Measurements from ENCODE around the gene STON2. TPM values are rescaled to one million over a fixed set of nuclear protein-coding genes. Genes with fewer than 3 reads are reported as not detected.

The STON2 gene
- total RNA-seq (34.5 TPM), polyA plus RNA-seq (ENCODE audit: insufficient read depth in 1 of 8, insufficient read length in 8 of 8, low replicate concordance in 1 of 8) (10 to 100 TPM in 6 of 8 donors, 1 to 10 TPM in 2; 9.0 to 13.1 (median 11.8) TPM)
- long read RNA-seq, donor 1, partial matches to known transcripts, result 0 of 5 reads
- long read RNA-seq, donor 1, other reads (novel, unspliced or antisense), result 5 of 5 reads
- long read RNA-seq, donor 2, result 0 reads
- long read RNA-seq, donor 3, partial matches to known transcripts, result 0 of 25 reads
- long read RNA-seq, donor 3, other reads (novel, unspliced or antisense), result 25 of 25 reads
- long read RNA-seq, donor 4, partial matches to known transcripts, result 0 of 7 reads
- long read RNA-seq, donor 4, other reads (novel, unspliced or antisense), result 7 of 7 reads
- long read RNA-seq, donor 5, partial matches to known transcripts, result 0 of 32 reads
- long read RNA-seq, donor 5, other reads (novel, unspliced or antisense), result 31 of 32 reads
- long read RNA-seq, donor 6, partial matches to known transcripts, result 0 of 15 reads
- long read RNA-seq, donor 6, other reads (novel, unspliced or antisense), result 14 of 15 reads
- long read RNA-seq, donor 7, partial matches to known transcripts, result 0 of 6 reads
- long read RNA-seq, donor 7, other reads (novel, unspliced or antisense), result 5 of 6 reads
- long read RNA-seq, donor 8, result 0 reads
- long read RNA-seq, donor 9, partial matches to known transcripts, result 0 of 13 reads
- long read RNA-seq, donor 9, other reads (novel, unspliced or antisense), result 11 of 13 reads
- long read RNA-seq, donor 10, partial matches to known transcripts, result 7 of 21 reads
- long read RNA-seq, donor 10, other reads (novel, unspliced or antisense), result 13 of 21 reads
- long read RNA-seq, donor 11, partial matches to known transcripts, result 12 of 13 reads
- long read RNA-seq, donor 11, other reads (novel, unspliced or antisense), result 0 of 13 reads

- H3K27me3 ChIP-seq (ENCODE audit: control insufficient read depth, insufficient read depth, low read length), result no peaks in the 10 kb centered on the region
- WGBS (ENCODE audit: insufficient coverage), result 50% methylated on average over 1 of the region's 5 CpGs
- no peak within 1 kb of the TSS for H3K27ac ChIP-seq (ENCODE audit: low read length)
- DNase-seq, result peak; percentile 54
- H3K4me1 ChIP-seq (ENCODE audit: control insufficient read depth, insufficient read depth, low read length), result peaks cover 14% of the 10 kb centered on the region
- H3K36me3 ChIP-seq (ENCODE audit: control insufficient read depth, insufficient read depth, low read length), result peaks cover 20% of the 10 kb centered on the region
- H3K9me3 ChIP-seq (replicated peaks; ENCODE audit: control insufficient read depth, low read depth, low read length), result peaks cover under 1% of the 10 kb centered on the region
- H3K4me3 ChIP-seq (ENCODE audit: low read length), result no peak within 1 kb of the TSS
Measured at GRCh38 chr14:81400202-81400678, at the start of gene STON2. Gene STON2, minus strand, starts transcription at chr14:81400324. Its CDS starts 1,942 bp downstream, at chr14:81398382.

GRCh38 chr14:81449576-81449975 lies 49.5 kb upstream of the STON2 start:
- Histone ChIP-seq H3K36me3 (ENCODE audit: control insufficient read depth, insufficient read depth, low read length) (no peaks in the 10 kb centered on the region), H3K4me3 (ENCODE audit: low read length) (peak overlapping the region; percentile 26), H3K4me1 (ENCODE audit: control insufficient read depth, insufficient read depth, low read length) (peaks cover 50% of the 10 kb centered on the region), H3K27me3 (ENCODE audit: control insufficient read depth, insufficient read depth, low read length) (no peaks in the 10 kb centered on the region), H3K9me3 (replicated peaks; ENCODE audit: control insufficient read depth, low read depth, low read length) (no peaks in the 10 kb centered on the region), H3K27ac (ENCODE audit: low read length) (peak overlapping the region; percentile 93)
- 29% methylated on average over 5 of the region's 6 CpGs for WGBS (ENCODE audit: insufficient coverage)
- DNase-seq, result no peak

- Histone ChIP-seq H3K4me3 (ENCODE audit: low read length) (peak overlapping the region; percentile 26), H3K27ac (ENCODE audit: low read length) (peak overlapping the region; percentile 93), H3K36me3 (ENCODE audit: control insufficient read depth, insufficient read depth, low read length) (no peaks in the 10 kb centered on the region), H3K4me1 (ENCODE audit: control insufficient read depth, insufficient read depth, low read length) (peaks cover 50% of the 10 kb centered on the region), H3K27me3 (ENCODE audit: control insufficient read depth, insufficient read depth, low read length) (no peaks in the 10 kb centered on the region), H3K9me3 (replicated peaks; ENCODE audit: control insufficient read depth, low read depth, low read length) (no peaks in the 10 kb centered on the region)
- DNase-seq, result peak; percentile 97
- WGBS (ENCODE audit: insufficient coverage), result 10% methylated on average over 2 of the region's 4 CpGs
Measured at GRCh38 chr14:81449114-81449513, 49.0 kb upstream of the STON2 start.

- Histone ChIP-seq H3K27ac (ENCODE audit: low read length) (peak overlapping the region; percentile 59), H3K27me3 (ENCODE audit: control insufficient read depth, insufficient read depth, low read length) (peaks cover 2% of the 10 kb centered on the region), H3K36me3 (ENCODE audit: control insufficient read depth, insufficient read depth, low read length) (no peaks in the 10 kb centered on the region), H3K4me3 (ENCODE audit: low read length) (no peak overlapping the region), H3K4me1 (ENCODE audit: control insufficient read depth, insufficient read depth, low read length) (peaks cover 40% of the 10 kb centered on the region), H3K9me3 (replicated peaks; ENCODE audit: control insufficient read depth, low read depth, low read length) (no peaks in the 10 kb centered on the region)
- WGBS (ENCODE audit: insufficient coverage), result 0% methylated on average over 1 of the region's 3 CpGs
- DNase-seq, result peak; percentile 82
Measured at GRCh38 chr14:81447021-81447764, 47.1 kb upstream of the STON2 start.

- no CpG with 5 or more reads among the region's 9 CpGs for WGBS (ENCODE audit: insufficient coverage)
- Histone ChIP-seq H3K9me3 (replicated peaks; ENCODE audit: control insufficient read depth, low read depth, low read length) (no peaks in the 10 kb centered on the region), H3K27ac (ENCODE audit: low read length) (peak overlapping the region; percentile 59), H3K4me3 (ENCODE audit: low read length) (no peak overlapping the region), H3K4me1 (ENCODE audit: control insufficient read depth, insufficient read depth, low read length) (peaks cover 40% of the 10 kb centered on the region), H3K36me3 (ENCODE audit: control insufficient read depth, insufficient read depth, low read length) (no peaks in the 10 kb centered on the region), H3K27me3 (ENCODE audit: control insufficient read depth, insufficient read depth, low read length) (peaks cover 2% of the 10 kb centered on the region)
- no peak for DNase-seq
Measured at GRCh38 chr14:81446279-81447007, 46.3 kb upstream of the STON2 start.

GRCh38 chr14:81441626-81442134 lies 41.6 kb upstream of the STON2 start:
- Histone ChIP-seq H3K4me1 (ENCODE audit: control insufficient read depth, insufficient read depth, low read length) (peaks cover 11% of the 10 kb centered on the region), H3K4me3 (ENCODE audit: low read length) (no peak overlapping the region), H3K27ac (ENCODE audit: low read length) (no peak overlapping the region), H3K9me3 (replicated peaks; ENCODE audit: control insufficient read depth, low read depth, low read length) (no peaks in the 10 kb centered on the region), H3K27me3 (ENCODE audit: control insufficient read depth, insufficient read depth, low read length) (peaks cover 11% of the 10 kb centered on the region), H3K36me3 (ENCODE audit: control insufficient read depth, insufficient read depth, low read length) (no peaks in the 10 kb centered on the region)
- no peak for DNase-seq
- no CpG with 5 or more reads among the region's 5 CpGs for WGBS (ENCODE audit: insufficient coverage)

- H3K27ac ChIP-seq (ENCODE audit: low read length), result no peak overlapping the region
- no peak overlapping the region for H3K4me3 ChIP-seq (ENCODE audit: low read length)
- no peaks in the 10 kb centered on the region for H3K9me3 ChIP-seq (replicated peaks; ENCODE audit: control insufficient read depth, low read depth, low read length)
- no peak for DNase-seq
- peaks cover 12% of the 10 kb centered on the region for H3K4me1 ChIP-seq (ENCODE audit: control insufficient read depth, insufficient read depth, low read length)
- WGBS (ENCODE audit: insufficient coverage), result 80% methylated on average over 1 of the region's 3 CpGs
- H3K27me3 ChIP-seq (ENCODE audit: control insufficient read depth, insufficient read depth, low read length), result peaks cover 22% of the 10 kb centered on the region
- no peaks in the 10 kb centered on the region for H3K36me3 ChIP-seq (ENCODE audit: control insufficient read depth, insufficient read depth, low read length)
Measured at GRCh38 chr14:81440041-81440440, 39.9 kb upstream of the STON2 start.

- DNase-seq, result no peak
- Histone ChIP-seq H3K36me3 (ENCODE audit: control insufficient read depth, insufficient read depth, low read length) (no peaks in the 10 kb centered on the region), H3K27ac (ENCODE audit: low read length) (no peak overlapping the region), H3K9me3 (replicated peaks; ENCODE audit: control insufficient read depth, low read depth, low read length) (no peaks in the 10 kb centered on the region), H3K4me1 (ENCODE audit: control insufficient read depth, insufficient read depth, low read length) (peaks cover 31% of the 10 kb centered on the region), H3K27me3 (ENCODE audit: control insufficient read depth, insufficient read depth, low read length) (peaks cover 25% of the 10 kb centered on the region), H3K4me3 (ENCODE audit: low read length) (no peak overlapping the region)
- no CpG with 5 or more reads among the region's 4 CpGs for WGBS (ENCODE audit: insufficient coverage)
Measured at GRCh38 chr14:81437244-81437643, 37.1 kb upstream of the STON2 start.

Data from muscle of leg (tissue), 16 donors.